ENCODE data around the gene ADAM15.

DNA sequence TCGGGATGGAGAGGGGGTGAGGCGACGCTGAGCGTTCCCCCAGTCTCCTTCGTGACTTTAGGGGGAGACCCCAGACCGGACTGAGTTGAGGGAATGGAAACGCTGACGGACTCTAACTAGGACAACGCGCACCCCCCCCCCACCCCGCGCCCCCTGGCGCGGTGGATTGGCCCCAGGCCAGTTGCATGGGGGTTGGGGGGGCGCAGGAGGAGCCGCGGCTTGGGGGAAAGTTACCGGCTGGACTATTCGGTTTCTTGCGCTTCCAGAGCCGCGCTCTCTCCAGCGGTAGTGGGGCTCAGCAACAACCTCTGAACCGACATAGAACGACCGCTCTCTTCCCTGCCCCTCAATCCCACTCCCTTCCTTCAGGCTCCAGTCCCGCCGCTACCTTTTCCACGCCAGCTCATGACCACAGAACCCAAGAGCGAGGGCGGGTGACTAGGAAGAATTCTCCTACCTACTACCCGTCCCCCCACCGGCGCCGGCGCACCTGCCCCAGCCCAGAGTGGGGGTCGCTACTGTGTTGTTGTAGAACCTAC is 47.8 kb upstream of the ADAM15 start:
- TF ChIP-seq, protein P1, sequence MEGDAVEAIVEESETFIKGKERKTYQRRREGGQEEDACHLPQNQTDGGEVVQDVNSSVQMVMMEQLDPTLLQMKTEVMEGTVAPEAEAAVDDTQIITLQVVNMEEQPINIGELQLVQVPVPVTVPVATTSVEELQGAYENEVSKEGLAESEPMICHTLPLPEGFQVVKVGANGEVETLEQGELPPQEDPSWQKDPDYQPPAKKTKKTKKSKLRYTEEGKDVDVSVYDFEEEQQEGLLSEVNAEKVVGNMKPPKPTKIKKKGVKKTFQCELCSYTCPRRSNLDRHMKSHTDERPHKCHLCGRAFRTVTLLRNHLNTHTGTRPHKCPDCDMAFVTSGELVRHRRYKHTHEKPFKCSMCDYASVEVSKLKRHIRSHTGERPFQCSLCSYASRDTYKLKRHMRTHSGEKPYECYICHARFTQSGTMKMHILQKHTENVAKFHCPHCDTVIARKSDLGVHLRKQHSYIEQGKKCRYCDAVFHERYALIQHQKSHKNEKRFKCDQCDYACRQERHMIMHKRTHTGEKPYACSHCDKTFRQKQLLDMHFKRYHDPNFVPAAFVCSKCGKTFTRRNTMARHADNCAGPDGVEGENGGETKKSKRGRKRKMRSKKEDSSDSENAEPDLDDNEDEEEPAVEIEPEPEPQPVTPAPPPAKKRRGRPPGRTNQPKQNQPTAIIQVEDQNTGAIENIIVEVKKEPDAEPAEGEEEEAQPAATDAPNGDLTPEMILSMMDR (conservative IDR thresholded peaks at IDR 0.05; ENCODE audit: low read depth, low read length) = no peak
- no peak for TF ChIP-seq EZH2 (IDR thresholded peaks at IDR 0.05; ENCODE audit: borderline replicate concordance, low read depth, low read length, poor library complexity, severe bottlenecking)
